ENCODE results near the gene PGBD5.

The PGBD5 gene

DNA sequence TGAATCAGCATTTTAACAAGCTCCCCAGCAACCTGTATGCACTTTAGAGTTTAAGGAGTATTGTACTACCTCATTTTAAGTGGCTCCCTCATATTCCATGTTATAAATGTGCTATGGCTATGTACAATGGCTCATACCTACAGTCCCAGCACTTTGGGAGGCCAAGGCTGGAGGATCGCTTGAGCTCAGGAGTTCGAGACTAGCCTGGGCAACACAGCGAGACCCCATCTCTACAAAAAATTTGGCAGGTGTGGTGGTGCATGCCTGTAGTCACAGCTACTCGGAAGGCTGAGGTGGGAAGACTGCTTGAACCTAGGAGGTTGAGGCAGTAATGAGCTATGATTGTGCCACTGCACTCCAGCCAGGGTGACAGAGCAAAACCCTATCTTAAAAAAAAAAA, 40.2 kb downstream of the PGBD5 start:
- no peak for DNase-seq (ENCODE audit: low read depth)
- TF ChIP-seq, protein P1, sequence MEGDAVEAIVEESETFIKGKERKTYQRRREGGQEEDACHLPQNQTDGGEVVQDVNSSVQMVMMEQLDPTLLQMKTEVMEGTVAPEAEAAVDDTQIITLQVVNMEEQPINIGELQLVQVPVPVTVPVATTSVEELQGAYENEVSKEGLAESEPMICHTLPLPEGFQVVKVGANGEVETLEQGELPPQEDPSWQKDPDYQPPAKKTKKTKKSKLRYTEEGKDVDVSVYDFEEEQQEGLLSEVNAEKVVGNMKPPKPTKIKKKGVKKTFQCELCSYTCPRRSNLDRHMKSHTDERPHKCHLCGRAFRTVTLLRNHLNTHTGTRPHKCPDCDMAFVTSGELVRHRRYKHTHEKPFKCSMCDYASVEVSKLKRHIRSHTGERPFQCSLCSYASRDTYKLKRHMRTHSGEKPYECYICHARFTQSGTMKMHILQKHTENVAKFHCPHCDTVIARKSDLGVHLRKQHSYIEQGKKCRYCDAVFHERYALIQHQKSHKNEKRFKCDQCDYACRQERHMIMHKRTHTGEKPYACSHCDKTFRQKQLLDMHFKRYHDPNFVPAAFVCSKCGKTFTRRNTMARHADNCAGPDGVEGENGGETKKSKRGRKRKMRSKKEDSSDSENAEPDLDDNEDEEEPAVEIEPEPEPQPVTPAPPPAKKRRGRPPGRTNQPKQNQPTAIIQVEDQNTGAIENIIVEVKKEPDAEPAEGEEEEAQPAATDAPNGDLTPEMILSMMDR (IDR thresholded peaks at IDR 0.05; ENCODE audit: control insufficient read depth, insufficient read depth, low read depth, low read length, missing control alignments) = no peak

DNA sequence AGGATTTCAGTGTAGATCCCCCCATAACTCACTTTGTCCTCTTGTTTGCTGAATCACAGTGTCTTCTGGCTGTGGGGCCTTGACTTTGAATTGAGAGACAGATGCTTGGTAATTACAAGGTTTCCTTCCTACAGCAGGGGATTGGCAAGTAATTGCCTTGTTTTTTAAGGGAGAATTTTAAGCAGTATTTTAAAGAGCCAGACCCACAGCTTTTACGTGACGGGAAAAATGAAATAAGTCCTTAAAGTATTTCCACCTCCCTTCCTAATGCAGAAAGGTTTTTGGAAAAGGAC, 41.0 kb downstream of the PGBD5 start:
- TF ChIP-seq, protein P1 (IDR thresholded peaks at IDR 0.05; ENCODE audit: control insufficient read depth, insufficient read depth, low read depth, low read length, missing control alignments) = no peak
- H3K4me3 ChIP-seq (ENCODE audit: control insufficient read depth, low read depth, low read length) = no peak overlapping the region
- no peak for DNase-seq (ENCODE audit: low read depth)

More for the DNA sequence above, 40.2 kb downstream of the PGBD5 start:
- H3K4me3 ChIP-seq (ENCODE audit: control insufficient read depth, low read depth, low read length) = no peak overlapping the region

DNA sequence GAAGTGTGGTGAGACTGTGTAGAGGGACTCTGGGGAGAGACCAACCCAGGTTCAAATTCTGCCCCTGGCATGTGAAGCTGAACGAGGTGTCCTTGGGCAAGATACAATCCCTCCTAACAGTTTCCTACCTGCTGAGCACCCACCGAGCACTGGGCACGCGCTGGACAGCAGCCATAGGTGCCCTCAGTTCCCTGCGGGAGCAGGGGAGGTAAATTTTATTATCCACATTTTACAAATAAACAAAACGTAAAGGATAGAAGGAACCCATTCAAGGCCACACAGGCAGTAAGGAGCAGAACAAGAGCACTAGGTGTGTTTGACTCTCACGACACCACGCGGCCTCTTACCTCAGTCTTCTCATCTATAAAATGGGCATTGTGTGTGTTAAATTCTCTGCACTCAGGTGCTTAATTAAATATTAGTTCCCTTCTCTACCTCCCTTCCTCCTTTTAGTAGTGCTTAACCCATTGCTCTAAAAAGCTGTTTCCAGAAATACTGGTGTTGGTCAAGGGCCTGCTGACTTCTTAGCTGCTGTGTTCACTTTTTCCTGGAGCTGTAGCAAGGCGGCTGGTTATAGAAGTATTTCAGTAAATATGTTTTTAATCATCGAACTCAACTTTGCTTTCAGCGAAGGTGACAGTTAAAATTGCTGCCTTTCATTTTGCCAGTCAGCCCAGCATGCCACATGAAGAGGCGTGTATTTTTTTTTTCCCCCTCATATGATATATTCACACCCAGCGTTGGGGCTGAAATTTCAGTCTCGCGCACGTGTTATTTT, 41.6 kb downstream of the PGBD5 start:
- TF ChIP-seq, protein P1 (IDR thresholded peaks at IDR 0.05; ENCODE audit: control insufficient read depth, insufficient read depth, low read depth, low read length, missing control alignments) = no peak
- no peak overlapping the region for H3K4me3 ChIP-seq (ENCODE audit: control insufficient read depth, low read depth, low read length)
- no peak for DNase-seq (ENCODE audit: low read depth)

DNA sequence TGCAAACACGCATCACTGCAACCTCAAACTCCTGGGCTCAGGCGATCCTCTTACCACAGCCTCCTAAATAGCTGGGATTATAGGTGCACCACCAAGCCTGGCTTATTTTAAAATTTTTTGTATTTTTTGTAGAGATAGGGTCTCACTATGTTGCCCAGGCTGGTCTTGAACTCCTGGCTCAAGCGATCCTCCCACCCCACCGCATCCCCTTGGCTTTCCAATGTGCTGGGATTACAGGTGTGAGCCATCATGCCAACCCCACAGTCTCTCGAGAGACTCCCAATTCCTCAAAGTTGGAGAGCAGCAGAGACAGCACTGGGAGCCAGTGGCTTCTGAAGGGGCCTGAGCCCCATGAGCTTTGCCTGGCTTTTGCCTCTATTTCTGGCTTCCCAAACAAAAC, 42.7 kb downstream of the PGBD5 start:
- H3K4me3 ChIP-seq (ENCODE audit: control insufficient read depth, low read depth, low read length) = no peak overlapping the region
- no peak for DNase-seq (ENCODE audit: low read depth)
- TF ChIP-seq, protein P1 (IDR thresholded peaks at IDR 0.05; ENCODE audit: control insufficient read depth, insufficient read depth, low read depth, low read length, missing control alignments) = no peak

DNA sequence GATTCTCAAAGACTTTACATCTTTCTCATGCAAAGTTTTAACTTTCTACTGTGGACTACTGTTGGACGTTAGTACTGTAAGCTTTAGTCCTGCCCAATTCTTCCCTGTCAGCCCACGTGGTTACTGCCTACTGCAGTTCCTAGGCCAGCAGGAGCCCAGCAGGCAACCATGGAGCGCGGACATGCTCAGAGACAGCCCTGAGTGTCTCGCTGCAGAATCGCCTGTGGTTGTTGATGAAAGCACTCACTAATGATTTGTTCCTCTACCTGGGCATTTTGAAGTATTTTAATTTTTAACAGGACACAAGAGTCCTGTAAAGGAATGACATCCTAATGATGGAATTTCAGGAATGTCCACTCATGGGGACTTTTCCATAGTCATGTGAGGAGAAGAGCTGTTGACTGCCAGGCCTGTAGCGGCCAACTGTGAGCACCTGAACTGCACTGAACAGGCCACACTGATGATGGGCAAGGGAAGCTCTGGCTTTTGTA, 44.1 kb downstream of the PGBD5 start:
- DNase-seq (ENCODE audit: low read depth) = no peak
- no peak overlapping the region for H3K4me3 ChIP-seq (ENCODE audit: control insufficient read depth, low read depth, low read length)
- TF ChIP-seq, protein P1 (IDR thresholded peaks at IDR 0.05; ENCODE audit: control insufficient read depth, insufficient read depth, low read depth, low read length, missing control alignments) = no peak

DNA sequence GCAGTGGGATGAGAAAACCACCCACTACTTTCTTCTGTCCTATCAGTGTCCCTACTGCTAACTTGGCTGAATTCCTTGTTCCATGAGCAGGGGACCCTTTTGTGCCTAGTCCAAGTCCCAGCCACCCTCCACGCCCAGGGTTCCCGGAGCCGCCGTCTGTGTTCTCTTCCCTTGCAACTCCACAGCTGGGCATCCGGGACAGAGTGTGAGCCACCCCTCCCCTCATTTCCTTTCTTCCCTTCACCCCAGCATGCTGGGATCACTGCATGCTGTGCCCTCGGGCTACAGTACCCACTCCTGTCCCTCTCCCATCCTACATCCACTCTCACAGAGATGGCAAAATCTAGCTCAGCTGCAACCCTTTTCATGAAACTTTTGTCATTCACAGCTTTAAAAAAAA, 44.5 kb downstream of the PGBD5 start:
- TF ChIP-seq, protein P1 (IDR thresholded peaks at IDR 0.05; ENCODE audit: control insufficient read depth, insufficient read depth, low read depth, low read length, missing control alignments) = no peak
- DNase-seq (ENCODE audit: low read depth) = no peak
- no peak overlapping the region for H3K4me3 ChIP-seq (ENCODE audit: control insufficient read depth, low read depth, low read length)

All from AG09309 (cell line).